Mesendoderm (in vitro differentiated cells): Measurements from ENCODE around the gene MFAP1. TPM values are rescaled to one million over a fixed set of nuclear protein-coding genes. Genes with fewer than 3 reads are reported as not detected.

ENCODE experiments used
- small RNA-seq: library from polyadenylated mRNA; stranded (forward); fragments of <200 nt; extraction: miRNeasy Mini kit (QIAGEN cat#:217004); gene quantifications from one replicate; pipeline ENCODE3, GENCODE V24; 2013; ENCODE audit not compliant: insufficient read depth

The MFAP1 gene

Small RNAs within 50 kb of the gene (small RNA-seq; reads per million reads assigned to genes)
- not detected for gene MIR1282
- not detected for gene RF00019
